Activated naive CD4-positive, alpha-beta T cell treated with anti-CD3 and anti-CD28 coated beads, Interleukin-2, amount 10 ng/mL, durations not matched to agents 7 days and 5 days (primary cell): ENCODE results near the gene CCM2L.

Source experiments
- CTCF ChIA-PET: fragments of 350-600 bp; sonication (Branson Sonifier 250); formaldehyde crosslinking; loops from one replicate; lab custom pipeline; 2021; ENCODE audit warnings: antibody characterized with exemption; lab: Charles Lee
- DNase-seq: peaks from one replicate; pipeline ENCODE4 v3.0.0-alpha.2; 2020
- H3K27ac Mint-ChIP-seq: one replicate; pipeline ENCODE4 v1.8.0; 2021; ENCODE audit warnings: mild to moderate bottlenecking, moderate library complexity, mixed read lengths
- H3K27me3 Mint-ChIP-seq: one replicate; pipeline ENCODE4 v1.8.0; 2021; ENCODE audit warnings: mild to moderate bottlenecking, mixed read lengths
- H3K36me3 Mint-ChIP-seq: one replicate; pipeline ENCODE4 v1.8.0; 2021; ENCODE audit warnings: mixed read lengths
- H3K4me1 Mint-ChIP-seq: one replicate; pipeline ENCODE4 v1.8.0; 2021; ENCODE audit warnings: mixed read lengths
- H3K4me3 Mint-ChIP-seq: one replicate; pipeline ENCODE4 v1.8.0; 2021; ENCODE audit warnings: mild to moderate bottlenecking, moderate library complexity, mixed read lengths
- H3K9me3 Mint-ChIP-seq: one replicate; pipeline ENCODE4 v1.8.0; 2021; ENCODE audit warnings: mixed read lengths

CCM2L gene

GRCh38 chr20:32007787-32008616 is 2.2 kb upstream of the CCM2L start:
- Mint-ChIP-seq H3K9me3 (no peaks in the 10 kb centered on the region), H3K27me3 (peaks cover 30% of the 10 kb centered on the region), H3K4me3 (no peak overlapping the region), H3K27ac (no peak overlapping the region), H3K4me1 (peaks cover 11% of the 10 kb centered on the region), H3K36me3 (no peaks in the 10 kb centered on the region)
- CTCF ChIA-PET: interaction anchor here (1.2 to 1.8 kb wide), 2 partner anchors 10 to 185 kb away, joined by 3 to 7 read pairs; no protein-coding TSS in a partner anchor
- DNase-seq: no peak

- CTCF ChIA-PET: no interaction called here
- no peak for DNase-seq
- Mint-ChIP-seq H3K4me3 (no peak overlapping the region), H3K27ac (no peak overlapping the region), H3K27me3 (peaks cover 34% of the 10 kb centered on the region), H3K36me3 (no peaks in the 10 kb centered on the region), H3K9me3 (no peaks in the 10 kb centered on the region), H3K4me1 (peaks cover 11% of the 10 kb centered on the region)
Observed at GRCh38 chr20:32009564-32009963, 674 bp upstream of the CCM2L start.

- DNase-seq: no peak
- no peak overlapping the region for H3K27ac Mint-ChIP-seq
- peaks cover 11% of the 10 kb centered on the region for H3K4me1 Mint-ChIP-seq
- H3K36me3 Mint-ChIP-seq: no peaks in the 10 kb centered on the region
- peaks cover 45% of the 10 kb centered on the region for H3K27me3 Mint-ChIP-seq
- no peaks in the 10 kb centered on the region for H3K9me3 Mint-ChIP-seq
- no peak overlapping the region for H3K4me3 Mint-ChIP-seq
- CTCF ChIA-PET: no interaction called here
Observed at GRCh38 chr20:32010666-32011065, 428 bp downstream of the CCM2L start.

GRCh38 chr20:32012159-32012688 is 2.0 kb downstream of the CCM2L start:
- H3K27me3 Mint-ChIP-seq: peaks cover 55% of the 10 kb centered on the region
- no peaks in the 10 kb centered on the region for H3K36me3 Mint-ChIP-seq
- H3K27ac Mint-ChIP-seq: no peak overlapping the region
- no peak for DNase-seq
- H3K9me3 Mint-ChIP-seq: no peaks in the 10 kb centered on the region
- peaks cover 11% of the 10 kb centered on the region for H3K4me1 Mint-ChIP-seq
- CTCF ChIA-PET: interaction anchor here (1.8 kb wide), 1 partner anchor 20 kb away, joined by 6 read pairs; no protein-coding TSS in a partner anchor
- H3K4me3 Mint-ChIP-seq: no peak overlapping the region

GRCh38 chr20:32013326-32013725 is 3.1 kb downstream of the CCM2L start:
- CTCF ChIA-PET: no interaction called here
- Mint-ChIP-seq H3K27ac (no peak overlapping the region), H3K27me3 (peaks cover 55% of the 10 kb centered on the region), H3K36me3 (no peaks in the 10 kb centered on the region), H3K4me1 (peaks cover 8% of the 10 kb centered on the region), H3K4me3 (no peak overlapping the region), H3K9me3 (no peaks in the 10 kb centered on the region)
- DNase-seq: no peak

GRCh38 chr20:32017711-32018251 is 7.5 kb downstream of the CCM2L start:
- H3K9me3 Mint-ChIP-seq: no peaks in the 10 kb centered on the region
- peaks cover 23% of the 10 kb centered on the region for H3K4me1 Mint-ChIP-seq
- H3K4me3 Mint-ChIP-seq: peak overlapping the region; percentile 44
- no peak overlapping the region for H3K27ac Mint-ChIP-seq
- DNase-seq: peak; percentile 72
- CTCF ChIA-PET: interaction anchor here (0.6 to 1.3 kb wide), 4 partner anchors 8 to 195 kb away, joined by 3 to 5 read pairs (median 4); no protein-coding TSS in a partner anchor
- peaks cover 72% of the 10 kb centered on the region for H3K27me3 Mint-ChIP-seq
- H3K36me3 Mint-ChIP-seq: peaks cover 3% of the 10 kb centered on the region

GRCh38 chr20:32018269-32019155 is 8.3 kb downstream of the CCM2L start:
- H3K27me3 Mint-ChIP-seq: peaks cover 79% of the 10 kb centered on the region
- peaks cover 23% of the 10 kb centered on the region for H3K4me1 Mint-ChIP-seq
- CTCF ChIA-PET: interaction anchor here (1.1 kb wide), 1 partner anchor 13 kb away, joined by 5 read pairs; no protein-coding TSS in a partner anchor
- no peak overlapping the region for H3K27ac Mint-ChIP-seq
- peaks cover 3% of the 10 kb centered on the region for H3K36me3 Mint-ChIP-seq
- no peaks in the 10 kb centered on the region for H3K9me3 Mint-ChIP-seq
- peak overlapping the region; percentile 70 for H3K4me3 Mint-ChIP-seq
- peak; percentile 69 for DNase-seq

GRCh38 chr20:32019156-32019510 is 8.9 kb downstream of the CCM2L start:
- no peak for DNase-seq
- Mint-ChIP-seq H3K4me3 (peak overlapping the region; percentile 67), H3K27ac (no peak overlapping the region), H3K36me3 (peaks cover 3% of the 10 kb centered on the region), H3K9me3 (no peaks in the 10 kb centered on the region), H3K4me1 (peaks cover 23% of the 10 kb centered on the region), H3K27me3 (peaks cover 85% of the 10 kb centered on the region)
- CTCF ChIA-PET: no interaction called here

GRCh38 chr20:32019563-32020463 is 9.6 kb downstream of the CCM2L start:
- H3K4me3 Mint-ChIP-seq: peak overlapping the region; percentile 67
- CTCF ChIA-PET: interaction anchor here (0.9 to 1.9 kb wide), 2 partner anchors 11 to 197 kb away, joined by 3 to 22 read pairs; no protein-coding TSS in a partner anchor
- DNase-seq: peak; percentile 14
- H3K9me3 Mint-ChIP-seq: no peaks in the 10 kb centered on the region
- H3K36me3 Mint-ChIP-seq: peaks cover 3% of the 10 kb centered on the region
- peaks cover 86% of the 10 kb centered on the region for H3K27me3 Mint-ChIP-seq
- no peak overlapping the region for H3K27ac Mint-ChIP-seq
- H3K4me1 Mint-ChIP-seq: peaks cover 23% of the 10 kb centered on the region

- H3K4me3 Mint-ChIP-seq: no peak overlapping the region
- peaks cover 23% of the 10 kb centered on the region for H3K4me1 Mint-ChIP-seq
- peaks cover 3% of the 10 kb centered on the region for H3K36me3 Mint-ChIP-seq
- H3K27me3 Mint-ChIP-seq: peaks cover 85% of the 10 kb centered on the region
- no peaks in the 10 kb centered on the region for H3K9me3 Mint-ChIP-seq
- no peak overlapping the region for H3K27ac Mint-ChIP-seq
- CTCF ChIA-PET: interaction anchor here (1.9 kb wide), 1 partner anchor 10 kb away, joined by 22 read pairs; no protein-coding TSS in a partner anchor
- DNase-seq: no peak
Observed at GRCh38 chr20:32021091-32021490, 10.9 kb downstream of the CCM2L start.

- CTCF ChIA-PET: no interaction called here
- no peak for DNase-seq
- Mint-ChIP-seq H3K4me3 (no peak overlapping the region), H3K4me1 (peaks cover 8% of the 10 kb centered on the region), H3K9me3 (no peaks in the 10 kb centered on the region), H3K27me3 (peaks cover 68% of the 10 kb centered on the region), H3K27ac (no peak overlapping the region), H3K36me3 (no peaks in the 10 kb centered on the region)
Observed at GRCh38 chr20:32024683-32025295, 14.6 kb downstream of the CCM2L start.

GRCh38 chr20:32027643-32028042 is 17.4 kb downstream of the CCM2L start:
- Mint-ChIP-seq H3K9me3 (no peaks in the 10 kb centered on the region), H3K4me3 (no peak overlapping the region), H3K27ac (no peak overlapping the region), H3K36me3 (no peaks in the 10 kb centered on the region), H3K27me3 (peaks cover 65% of the 10 kb centered on the region), H3K4me1 (peaks cover 3% of the 10 kb centered on the region)
- no peak for DNase-seq
- CTCF ChIA-PET: interaction anchor here (1.2 to 8.4 kb wide), 2 partner anchors 63 to 175 kb away, joined by 3 to 86 read pairs; no protein-coding TSS in a partner anchor
